LoVo (cell line): ENCODE results near the gene BAX.
A peak's percentile ranks its signal among the peaks of the same experiment; 100 is the strongest.

Experiments used
- DNase-seq: peaks from one replicate; pipeline ENCODE4 v3.0.0-alpha.2; 2016; ENCODE audit warnings: low spot score

Gene BAX

GRCh38 chr19:48962849-48963165 lies 8.1 kb downstream of the BAX start:
- DNase-seq, result no peak

- DNase-seq, result peak; percentile 51
Measured at GRCh38 chr19:48963371-48964204, 8.9 kb downstream of the BAX start.

DNA sequence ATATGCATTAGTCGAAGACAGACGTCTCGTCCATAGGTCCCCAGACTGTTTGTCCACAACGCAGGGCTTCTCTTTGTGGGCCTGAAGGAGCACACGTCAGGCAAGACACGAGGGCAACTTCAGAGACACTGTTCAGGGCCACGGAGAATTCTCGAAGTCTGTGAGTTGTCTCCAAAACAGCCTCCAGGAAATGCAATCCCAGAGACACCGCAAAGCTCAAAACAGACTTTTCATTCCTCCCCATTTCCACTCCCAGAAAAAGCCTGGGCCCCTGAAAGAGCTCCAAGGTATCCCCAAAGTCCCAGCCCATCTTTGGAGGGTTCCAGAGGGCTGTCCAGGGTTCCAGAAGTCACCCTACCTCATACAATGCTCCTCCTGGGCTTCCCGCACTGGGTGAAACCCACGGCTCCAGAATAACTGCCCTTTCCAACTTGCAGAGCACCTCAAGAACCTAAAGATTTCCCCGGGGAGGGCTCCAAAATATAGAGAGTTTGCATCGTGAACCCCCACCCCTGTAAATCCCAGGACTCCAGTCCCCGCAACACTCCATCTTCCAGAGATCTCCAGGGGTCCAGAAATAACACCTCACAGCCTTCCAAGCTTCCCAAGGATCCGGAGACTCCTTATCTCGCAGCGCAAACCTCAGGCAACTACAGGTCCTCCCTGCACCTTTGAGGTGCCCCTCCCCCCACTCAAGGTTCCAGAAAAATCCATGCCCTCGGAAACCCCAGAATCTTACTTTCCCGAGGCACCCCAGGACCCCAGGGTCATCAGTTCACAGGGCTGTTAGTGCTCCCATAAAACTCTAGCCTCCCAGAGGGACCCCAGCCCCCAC lies 9.7 kb downstream of the BAX start:
- no peak for DNase-seq

DNA sequence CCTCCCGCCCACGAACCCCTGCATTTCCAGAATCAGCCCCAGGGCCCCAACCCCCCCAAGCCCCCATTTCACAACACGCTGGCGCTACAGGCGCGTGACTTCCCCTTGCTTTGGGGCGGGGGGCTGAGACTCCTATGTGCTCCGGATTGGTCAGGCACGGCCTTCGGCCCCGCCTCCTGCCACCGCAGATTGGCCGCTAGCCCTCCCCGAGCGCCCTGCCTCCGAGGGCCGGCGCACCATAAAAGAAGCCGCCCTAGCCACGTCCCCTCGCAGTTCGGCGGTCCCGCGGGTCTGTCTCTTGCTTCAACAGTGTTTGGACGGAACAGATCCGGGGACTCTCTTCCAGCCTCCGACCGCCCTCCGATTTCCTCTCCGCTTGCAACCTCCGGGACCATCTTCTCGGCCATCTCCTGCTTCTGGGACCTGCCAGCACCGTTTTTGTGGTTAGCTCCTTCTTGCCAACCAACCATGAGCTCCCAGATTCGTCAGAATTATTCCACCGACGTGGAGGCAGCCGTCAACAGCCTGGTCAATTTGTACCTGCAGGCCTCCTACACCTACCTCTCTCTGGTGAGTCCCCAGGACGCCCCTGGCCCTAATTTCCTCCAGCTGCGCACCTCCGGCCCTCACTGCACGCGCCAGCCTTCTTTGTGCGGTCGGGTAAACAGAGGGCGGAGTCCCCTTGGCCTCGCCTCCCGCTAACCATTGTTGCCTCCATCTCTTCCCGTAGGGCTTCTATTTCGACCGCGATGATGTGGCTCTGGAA lies 10.5 kb downstream of the BAX start, which contains the start of gene FTL:
Gene FTL (plus strand): TSS at position 270 of the 766 bp plus-strand sequence. CDS start 199 bp downstream, at position 469.
- peak; percentile 94 for DNase-seq

DNA sequence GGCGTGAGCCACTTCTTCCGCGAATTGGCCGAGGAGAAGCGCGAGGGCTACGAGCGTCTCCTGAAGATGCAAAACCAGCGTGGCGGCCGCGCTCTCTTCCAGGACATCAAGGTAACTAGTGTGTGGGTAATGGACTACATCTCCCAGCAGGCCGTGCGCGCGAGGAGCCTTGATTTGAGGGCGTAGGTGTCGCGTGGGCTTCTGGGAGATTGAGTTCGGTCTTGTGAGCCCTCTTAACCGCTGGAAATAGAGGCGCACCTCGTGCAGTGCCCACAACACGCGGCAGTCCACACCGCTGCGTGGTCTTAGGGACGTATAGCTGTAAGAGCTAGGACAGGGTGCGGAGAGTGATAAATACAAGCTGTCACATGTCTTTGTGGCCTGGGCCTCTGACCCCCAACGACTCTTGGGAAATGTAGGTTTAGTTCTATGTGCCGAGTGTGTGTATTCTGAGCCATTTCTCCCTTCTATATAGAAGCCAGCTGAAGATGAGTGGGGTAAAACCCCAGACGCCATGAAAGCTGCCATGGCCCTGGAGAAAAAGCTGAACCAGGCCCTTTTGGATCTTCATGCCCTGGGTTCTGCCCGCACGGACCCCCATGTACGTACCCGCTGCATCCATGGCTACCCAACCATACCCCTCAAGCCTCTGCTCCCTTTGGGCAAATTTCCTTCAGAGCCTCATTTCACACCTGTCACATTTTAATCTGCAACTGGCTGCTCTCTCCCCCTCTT lies 11.3 kb downstream of the BAX start:
- DNase-seq, result peak; percentile 75

DNA sequence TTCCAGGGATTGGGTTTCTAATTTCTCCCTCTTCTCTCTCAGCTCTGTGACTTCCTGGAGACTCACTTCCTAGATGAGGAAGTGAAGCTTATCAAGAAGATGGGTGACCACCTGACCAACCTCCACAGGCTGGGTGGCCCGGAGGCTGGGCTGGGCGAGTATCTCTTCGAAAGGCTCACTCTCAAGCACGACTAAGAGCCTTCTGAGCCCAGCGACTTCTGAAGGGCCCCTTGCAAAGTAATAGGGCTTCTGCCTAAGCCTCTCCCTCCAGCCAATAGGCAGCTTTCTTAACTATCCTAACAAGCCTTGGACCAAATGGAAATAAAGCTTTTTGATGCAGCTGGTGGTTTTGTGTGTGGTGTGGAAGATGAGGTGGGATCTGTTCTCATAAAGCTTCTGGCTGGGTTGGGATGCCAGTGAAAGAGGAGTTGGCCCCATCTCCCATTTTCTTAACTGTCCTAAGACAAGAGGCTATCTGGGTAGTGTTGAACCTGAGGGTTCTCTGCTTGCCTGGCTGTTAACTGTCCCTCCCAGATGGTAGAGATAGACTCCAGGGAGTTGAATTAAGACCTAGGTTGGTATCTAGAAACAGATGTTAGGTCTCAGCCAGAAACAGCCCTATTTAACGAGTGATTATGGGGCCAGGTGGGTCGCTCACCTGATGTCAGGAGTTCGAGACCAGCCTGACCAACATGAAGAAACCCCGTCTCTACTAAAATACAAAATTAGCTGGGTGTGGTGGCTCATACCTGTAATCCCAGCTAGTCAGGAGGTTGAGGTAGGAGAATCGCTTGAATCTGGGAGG lies 12.1 kb downstream of the BAX start:
- DNase-seq, result no peak

DNA sequence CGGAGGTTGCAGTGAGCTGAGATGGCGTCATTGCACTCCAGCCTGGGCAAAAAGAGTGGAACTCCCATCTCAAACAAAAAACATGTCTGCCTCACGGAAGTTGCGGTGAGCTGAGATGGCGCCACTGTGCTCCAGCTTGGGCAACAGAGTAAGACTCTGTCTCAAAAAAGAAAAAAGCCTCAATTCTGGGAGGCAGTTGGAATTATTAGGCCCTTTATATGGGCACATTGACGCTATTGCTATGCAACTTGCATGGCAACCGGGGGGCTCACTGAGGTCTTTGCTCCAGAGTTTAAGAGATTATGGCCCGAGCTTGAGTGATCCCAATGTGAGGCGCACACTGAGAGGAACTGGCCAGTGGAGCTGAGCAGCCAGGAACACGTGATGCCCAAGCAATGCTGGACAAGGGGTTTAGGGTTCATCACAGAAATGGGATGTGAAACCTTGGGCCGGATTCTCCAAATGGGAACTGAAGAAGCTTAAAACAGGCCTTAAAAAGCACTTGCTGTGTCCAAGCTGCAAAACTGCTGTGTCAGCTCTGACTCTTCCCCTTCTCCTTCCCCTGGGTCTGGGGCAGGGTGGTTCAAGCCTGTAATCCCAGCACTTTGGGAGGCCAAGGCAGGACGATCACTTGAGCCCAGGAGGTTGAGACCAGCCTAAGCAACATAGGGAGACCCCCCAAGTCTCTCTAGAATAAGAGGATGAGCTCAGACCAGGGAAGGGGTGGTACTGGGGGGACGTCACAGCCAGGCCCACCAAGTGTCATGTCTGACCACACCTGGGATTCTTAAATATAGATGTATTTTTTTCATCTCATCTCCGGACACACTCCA lies 12.9 kb downstream of the BAX start:
- DNase-seq, result peak; percentile 48

GRCh38 chr19:48968179-48968661 lies 13.5 kb downstream of the BAX start:
- DNase-seq, result no peak

GRCh38 chr19:48968813-48969218 lies 14.1 kb downstream of the BAX start:
- no peak for DNase-seq

DNA sequence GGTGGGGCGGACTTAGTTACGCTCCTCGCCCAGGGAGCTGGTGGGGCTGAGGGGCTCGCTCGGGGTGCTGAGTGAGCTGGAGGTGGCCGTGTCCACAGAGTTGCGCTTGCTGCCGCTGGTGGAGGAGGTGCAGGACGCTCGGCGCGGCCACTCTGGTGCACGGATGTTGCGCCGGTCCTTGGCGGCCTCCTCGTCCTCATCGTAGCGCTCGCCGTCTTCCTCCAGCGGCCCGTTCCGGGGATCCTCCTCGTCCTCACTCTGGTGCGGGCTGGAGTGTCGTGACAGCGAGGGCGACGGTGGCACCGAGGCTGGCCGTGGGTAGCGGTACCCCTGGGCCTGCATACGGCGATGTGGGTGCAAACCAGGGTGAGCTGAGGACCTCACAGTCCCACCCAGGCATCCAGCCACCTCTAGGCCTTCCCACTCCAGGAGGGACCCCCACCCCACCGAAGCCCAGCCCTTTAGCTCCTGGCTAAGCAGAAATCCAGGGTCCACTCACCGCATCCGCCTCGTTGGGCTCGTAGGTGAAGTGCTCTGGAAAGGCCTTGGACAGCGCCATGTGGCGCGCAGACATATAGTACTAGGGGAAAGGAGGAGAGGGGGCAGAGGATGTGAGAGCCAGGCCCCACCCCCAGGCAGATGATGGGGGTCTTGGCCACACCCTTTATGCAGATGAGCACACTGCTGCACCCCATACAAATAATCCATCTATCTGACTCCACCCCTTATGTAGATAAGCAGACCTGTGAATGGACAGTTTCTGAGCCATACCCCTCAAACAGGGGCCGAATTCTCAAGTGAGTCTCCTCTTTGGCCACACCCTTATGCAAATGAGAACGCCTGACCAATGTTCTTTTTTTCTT lies 14.8 kb downstream of the BAX start:
- DNase-seq, result no peak

DNA sequence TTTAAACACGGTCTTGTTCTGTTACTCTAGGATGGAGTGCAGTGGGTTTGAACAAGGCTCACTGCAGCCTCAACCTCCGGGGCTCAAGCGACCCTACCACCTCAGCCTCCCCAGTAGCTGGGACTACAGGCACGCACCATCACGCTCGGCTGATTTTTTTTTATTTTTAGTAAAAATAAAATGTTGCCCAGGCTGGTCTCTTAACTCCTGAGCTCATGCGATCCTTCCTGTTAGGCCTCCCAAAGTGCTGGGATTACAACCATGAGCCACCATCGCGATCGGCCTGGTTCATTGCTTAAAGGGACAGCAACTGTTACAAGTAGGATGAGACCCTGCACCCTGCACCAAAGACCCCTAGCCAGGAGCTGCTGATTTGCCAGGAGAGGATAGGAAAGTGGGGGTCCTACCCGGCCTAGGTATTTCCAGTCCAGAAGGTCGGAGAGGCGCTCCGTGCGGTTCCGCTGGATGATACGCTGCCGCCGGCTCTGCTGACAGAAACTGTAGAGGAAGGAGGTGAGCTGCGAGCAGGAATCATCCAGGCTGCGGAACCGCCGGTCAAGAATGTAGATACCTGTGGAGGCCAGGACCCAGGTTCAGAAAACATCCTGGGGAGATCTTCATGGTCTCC lies 15.6 kb downstream of the BAX start:
- DNase-seq, result no peak

- DNase-seq, result no peak
Measured at GRCh38 chr19:48970923-48971395, 16.3 kb downstream of the BAX start.

GRCh38 chr19:48975947-48976847 lies 21.5 kb downstream of the BAX start:
- DNase-seq, result no peak

DNA sequence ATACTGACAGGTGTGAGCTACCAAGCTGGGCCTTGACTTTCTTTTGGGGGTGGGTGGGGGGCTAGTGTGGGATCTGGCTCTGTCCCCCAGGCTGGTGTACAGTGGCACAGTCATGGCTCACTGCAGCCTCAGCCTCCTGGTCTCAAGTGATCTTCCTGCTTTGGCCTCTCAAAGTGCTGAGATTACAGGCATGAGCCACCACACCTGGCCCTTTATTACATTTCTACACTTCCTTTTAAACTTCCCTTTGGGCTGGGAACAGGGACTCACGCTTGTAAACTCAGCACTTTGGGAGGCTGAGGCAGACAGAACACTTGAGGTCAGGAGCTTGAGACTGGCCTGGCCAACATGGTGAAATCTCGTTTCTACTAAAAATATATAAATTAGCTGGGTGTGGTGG lies 22.4 kb downstream of the BAX start:
- DNase-seq, result no peak

DNA sequence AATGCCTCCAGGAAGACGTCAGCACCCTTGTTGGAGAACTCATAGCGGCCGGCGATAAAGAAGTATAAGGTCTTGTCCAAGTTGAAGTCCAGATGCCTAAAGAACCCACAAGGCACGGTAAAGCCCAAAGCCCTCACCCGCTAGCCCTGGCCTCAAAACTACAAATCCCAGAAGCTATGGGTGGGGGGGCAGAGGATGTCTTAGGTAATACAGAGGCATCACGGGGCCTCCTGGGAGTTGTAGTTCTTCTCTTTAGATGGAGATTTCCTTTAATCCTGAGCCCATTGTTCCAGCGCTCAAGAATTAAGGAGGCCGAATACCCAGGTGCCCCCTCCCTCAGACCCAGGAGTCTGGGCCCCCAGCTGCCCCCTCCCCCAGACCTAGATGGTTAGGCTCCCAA lies 27.6 kb downstream of the BAX start:
- no peak for DNase-seq

DNA sequence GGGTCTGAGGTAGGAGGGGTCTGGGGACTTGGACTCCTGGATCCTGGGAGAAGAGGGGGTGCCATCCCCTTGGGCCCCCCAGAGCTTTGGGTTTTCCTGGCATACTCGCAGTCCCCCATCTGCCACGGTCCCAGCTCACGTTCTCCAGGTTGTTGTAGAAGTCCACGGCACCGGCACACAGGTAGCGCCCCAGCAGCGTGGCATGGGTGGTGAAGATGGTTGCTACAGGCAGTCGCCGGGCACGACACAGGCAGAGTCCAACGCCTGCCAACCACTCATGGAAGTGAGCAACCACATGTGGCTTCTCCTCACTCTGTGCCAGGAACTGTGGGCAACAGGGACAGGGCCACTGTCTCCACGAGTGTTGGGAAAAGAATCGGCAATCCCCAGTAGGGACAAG lies 31.0 kb downstream of the BAX start:
- DNase-seq, result no peak

DNA sequence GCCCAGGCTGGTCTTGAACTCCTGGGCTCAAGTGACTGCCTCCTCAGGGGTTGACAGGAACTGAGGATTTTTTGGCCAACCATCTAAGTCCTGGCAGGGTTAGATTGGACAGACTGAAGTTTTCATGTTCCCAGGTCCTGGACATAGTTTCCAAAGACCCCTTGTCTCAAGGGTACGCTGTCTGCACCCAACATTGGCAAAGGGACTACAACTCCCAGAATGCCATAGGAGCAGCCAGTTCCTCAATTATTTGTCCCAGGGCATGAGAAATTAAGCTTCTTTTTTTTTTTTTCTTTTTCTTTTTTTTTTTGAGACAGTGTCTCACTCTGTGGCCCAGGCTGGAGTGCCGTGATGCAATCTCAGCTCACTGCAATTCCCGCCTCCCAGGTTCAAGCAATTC lies 31.5 kb downstream of the BAX start:
- DNase-seq, result no peak
